Frontal cortex (tissue), 4 donors: Measurements from ENCODE around the gene THAP11. TPM values are rescaled to one million over a fixed set of nuclear protein-coding genes. Genes with fewer than 3 reads are reported as not detected.

ENCODE experiments used
- DNase-seq, 2 donors: peaks; one replicate each; pipeline ENCODE4 v3.0.0; 2012; ENCODE audit warnings: low spot score in 2 of 2
- FAIRE-seq: peaks from 2 replicates; lab custom pipeline; 2012; peaks lifted over from hg19 to GRCh38; lab: Jason Lieb, UNC
- small RNA-seq: library from RNA; depleted of rRNA; stranded (forward); fragments of <200 nt; gene quantifications from one replicate; pipeline ENCODE3, GENCODE V24; 2014
- total RNA-seq: library from RNA; depleted of rRNA; stranded (reverse); fragments of >200 nt; gene quantifications from one replicate; pipeline ENCODE4 v1.2.3, GENCODE V29; 2014
- donor health status: control.
- donor health status: control.
- donor health status: control.

THAP11 gene
- total RNA-seq, 1 donor from 2014 or later: 26.5 TPM

DNA sequence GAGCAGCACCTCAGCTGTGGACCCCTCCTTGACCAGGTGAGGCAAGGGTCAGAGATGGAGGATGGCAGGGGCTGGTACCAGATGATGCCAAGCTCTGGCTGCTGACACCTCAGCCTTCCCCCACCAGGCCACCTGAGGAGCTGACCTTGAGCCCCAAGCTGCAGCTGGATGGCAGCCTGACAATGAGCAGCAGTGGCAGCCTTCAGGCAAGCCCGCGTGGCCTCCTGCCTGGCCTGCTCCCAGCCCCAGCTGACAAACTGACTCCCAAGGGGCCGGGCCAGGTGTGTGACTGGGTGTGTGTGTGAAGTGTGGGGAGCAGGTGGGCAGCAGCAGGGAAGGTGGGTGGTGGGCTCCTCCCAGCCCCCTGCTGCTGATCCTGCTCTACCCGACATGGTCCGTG is 37.8 kb downstream of the THAP11 start:
- DNase-seq (no peak), FAIRE-seq (no peak)

DNA sequence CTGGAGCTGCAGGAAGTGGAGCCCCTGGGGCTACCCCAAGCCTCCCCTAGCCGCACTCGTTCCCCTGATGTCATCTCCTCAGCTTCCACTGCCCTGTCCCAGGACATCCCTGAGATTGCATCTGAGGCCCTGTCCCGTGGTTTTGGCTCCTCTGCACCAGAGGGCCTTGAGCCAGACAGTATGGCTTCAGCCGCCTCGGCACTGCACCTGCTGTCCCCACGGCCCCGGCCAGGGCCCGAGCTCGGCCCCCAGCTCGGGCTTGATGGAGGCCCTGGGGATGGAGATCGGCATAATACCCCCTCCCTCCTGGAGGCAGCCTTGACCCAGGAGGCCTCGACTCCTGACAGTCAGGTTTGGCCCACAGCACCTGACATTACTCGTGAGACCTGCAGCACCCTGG is 38.5 kb downstream of the THAP11 start:
- DNase-seq (no peak), FAIRE-seq (no peak)

DNA sequence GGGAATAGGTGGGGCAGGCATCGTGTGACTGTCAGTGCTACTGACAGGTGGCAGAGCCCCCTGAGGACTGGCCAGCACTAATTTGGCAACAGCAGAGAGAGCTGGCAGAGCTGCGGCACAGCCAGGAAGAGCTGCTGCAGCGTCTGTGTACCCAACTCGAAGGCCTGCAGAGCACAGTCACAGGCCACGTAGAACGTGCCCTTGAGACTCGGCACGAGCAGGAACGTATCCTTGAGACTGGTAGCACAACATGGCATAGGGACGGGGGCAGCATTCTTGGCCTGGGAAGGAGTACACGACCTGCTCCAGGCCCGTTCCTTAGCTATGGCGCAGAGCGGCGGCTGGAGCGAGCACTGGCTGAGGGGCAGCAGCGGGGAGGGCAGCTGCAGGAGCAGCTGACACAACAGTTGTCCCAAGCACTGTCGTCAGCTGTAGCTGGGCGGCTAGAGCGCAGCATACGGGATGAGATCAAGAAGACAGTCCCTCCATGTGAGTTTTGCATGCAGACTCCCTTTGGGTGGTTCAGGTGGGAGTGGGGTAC is 39.6 kb downstream of the THAP11 start:
- DNase-seq: peak; percentile 51 to 70
- FAIRE-seq: no peak

DNA sequence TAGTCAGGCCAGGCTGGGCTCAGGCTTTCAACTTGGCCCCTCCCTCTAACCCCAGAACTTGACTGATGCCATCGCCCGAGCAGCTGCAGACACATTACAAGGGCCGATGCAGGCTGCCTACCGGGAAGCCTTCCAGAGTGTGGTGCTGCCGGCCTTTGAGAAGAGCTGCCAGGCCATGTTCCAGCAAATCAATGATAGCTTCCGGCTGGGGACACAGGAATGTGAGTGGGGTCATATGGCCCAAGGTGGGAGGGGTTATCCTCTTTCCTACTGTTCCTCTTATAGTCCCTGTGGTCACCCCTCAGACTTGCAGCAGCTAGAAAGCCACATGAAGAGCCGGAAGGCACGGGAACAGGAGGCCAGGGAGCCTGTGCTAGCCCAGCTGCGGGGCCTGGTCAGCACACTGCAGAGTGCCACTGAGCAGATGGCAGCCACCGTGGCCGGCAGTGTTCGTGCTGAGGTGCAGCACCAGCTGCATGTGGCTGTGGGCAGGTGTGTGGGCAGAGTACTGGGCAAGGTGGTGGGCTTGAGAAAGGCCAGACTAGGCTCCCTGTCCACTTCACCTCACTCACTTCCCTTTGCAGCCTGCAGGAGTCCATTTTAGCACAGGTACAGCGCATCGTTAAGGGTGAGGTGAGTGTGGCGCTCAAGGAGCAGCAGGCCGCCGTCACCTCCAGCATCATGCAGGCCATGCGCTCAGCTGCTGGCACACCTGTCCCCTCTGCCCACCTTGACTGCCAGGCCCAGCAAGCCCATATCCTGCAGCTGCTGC is 40.4 kb downstream of the THAP11 start:
- FAIRE-seq (no peak), DNase-seq (peak; percentile 53 to 83)

DNA sequence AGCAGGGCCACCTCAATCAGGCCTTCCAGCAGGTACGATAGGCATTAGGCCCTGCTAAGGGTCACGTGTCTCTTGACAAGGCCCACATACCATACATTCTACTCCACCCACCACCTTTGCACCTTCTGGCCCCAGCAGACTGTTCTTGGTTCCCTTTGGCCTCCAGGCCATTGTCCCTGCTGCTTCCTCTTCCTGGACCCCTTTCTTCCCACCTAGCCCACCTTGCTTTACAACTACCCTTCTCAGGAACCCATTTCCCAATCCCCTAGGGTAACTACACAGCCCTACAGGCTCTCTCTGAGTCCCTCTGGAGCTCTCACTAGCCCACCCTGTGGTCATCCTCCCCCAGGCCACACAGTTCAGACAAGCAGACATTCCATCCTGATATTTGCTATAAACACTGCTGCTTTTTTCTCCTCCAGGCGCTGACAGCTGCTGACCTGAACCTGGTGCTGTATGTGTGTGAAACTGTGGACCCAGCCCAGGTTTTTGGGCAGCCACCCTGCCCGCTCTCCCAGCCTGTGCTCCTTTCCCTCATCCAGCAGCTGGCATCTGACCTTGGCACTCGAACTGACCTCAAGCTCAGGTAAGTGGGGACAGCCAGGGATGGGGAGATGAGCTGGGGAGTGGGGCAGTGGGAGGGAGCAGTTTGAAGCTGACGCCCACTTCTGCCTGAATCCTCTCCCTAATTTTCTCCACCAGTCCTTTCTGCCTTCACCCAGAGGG is 41.2 kb downstream of the THAP11 start:
- no peak for FAIRE-seq

DNA sequence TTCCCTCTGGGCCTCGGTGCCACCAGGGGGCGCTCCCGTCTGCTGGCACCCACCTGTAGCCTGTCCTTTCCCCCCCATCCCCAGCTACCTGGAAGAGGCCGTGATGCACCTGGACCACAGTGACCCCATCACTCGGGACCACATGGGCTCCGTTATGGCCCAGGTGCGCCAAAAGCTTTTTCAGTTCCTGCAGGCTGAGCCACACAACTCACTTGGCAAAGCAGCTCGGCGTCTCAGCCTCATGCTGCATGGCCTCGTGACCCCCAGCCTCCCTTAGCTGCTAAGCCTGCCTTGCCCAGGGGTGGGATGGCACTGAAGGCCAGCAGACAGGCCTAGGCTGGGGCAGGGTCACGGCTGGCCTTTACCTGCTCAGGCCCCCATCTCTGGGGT is 41.7 kb downstream of the THAP11 start:
- DNase-seq (peak; percentile 71 to 79), FAIRE-seq (no peak)

More for the DNA sequence above, 41.2 kb downstream of the THAP11 start:
- DNase-seq: no peak

DNA sequence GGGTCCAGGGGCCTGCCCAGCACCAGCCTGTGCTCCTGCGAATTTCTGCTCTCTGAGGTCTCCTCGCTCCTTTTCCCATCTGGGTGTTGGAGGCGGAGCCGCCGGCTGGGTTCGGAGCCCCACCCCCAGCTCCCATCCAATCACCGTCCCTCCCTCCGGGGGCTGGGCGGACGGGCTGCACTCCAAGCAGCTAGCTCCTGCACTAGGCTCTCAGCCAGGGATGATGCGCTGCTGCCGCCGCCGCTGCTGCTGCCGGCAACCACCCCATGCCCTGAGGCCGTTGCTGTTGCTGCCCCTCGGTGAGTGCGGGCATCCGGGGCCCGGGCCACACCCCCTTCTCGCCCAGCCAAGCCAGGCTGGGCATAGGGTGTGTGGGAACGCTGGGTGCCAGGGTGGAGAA is 42.6 kb downstream of the THAP11 start, which contains the start of gene NRN1L:
TSS of gene NRN1L (plus strand) at position 202 of the 400 bp plus-strand sequence. CDS start at position 221, 19 bp downstream.
- DNase-seq: peak; percentile 83 to 94
- no peak for FAIRE-seq

DNA sequence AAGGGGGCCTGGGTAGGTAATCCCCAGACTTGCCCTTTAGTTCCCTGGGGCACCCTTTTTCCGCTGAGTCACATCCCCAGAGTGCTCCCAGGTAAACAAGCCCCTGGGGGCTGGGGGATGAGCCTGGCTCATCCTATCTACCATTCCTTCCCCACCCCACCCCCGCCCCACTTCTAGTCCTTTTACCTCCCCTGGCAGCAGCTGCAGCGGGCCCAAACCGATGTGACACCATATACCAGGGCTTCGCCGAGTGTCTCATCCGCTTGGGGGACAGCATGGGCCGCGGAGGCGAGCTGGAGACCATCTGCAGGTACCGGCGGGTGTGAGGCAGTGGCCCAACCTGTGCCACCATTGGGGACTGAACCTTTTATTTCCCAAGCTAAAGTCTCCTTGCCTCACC is 43.4 kb downstream of the THAP11 start:
- DNase-seq: no peak
- FAIRE-seq: no peak

DNA sequence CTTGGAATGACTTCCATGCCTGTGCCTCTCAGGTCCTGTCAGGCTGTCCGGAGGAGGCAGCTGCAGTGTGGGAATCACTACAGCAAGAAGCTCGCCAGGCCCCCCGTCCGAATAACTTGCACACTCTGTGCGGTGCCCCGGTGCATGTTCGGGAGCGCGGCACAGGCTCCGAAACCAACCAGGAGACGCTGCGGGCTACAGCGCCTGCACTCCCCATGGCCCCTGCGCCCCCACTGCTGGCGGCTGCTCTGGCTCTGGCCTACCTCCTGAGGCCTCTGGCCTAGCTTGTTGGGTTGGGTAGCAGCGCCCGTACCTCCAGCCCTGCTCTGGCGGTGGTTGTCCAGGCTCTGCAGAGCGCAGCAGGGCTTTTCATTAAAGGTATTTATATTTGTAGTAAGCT is 43.9 kb downstream of the THAP11 start:
- DNase-seq (no peak), FAIRE-seq (no peak)

DNA sequence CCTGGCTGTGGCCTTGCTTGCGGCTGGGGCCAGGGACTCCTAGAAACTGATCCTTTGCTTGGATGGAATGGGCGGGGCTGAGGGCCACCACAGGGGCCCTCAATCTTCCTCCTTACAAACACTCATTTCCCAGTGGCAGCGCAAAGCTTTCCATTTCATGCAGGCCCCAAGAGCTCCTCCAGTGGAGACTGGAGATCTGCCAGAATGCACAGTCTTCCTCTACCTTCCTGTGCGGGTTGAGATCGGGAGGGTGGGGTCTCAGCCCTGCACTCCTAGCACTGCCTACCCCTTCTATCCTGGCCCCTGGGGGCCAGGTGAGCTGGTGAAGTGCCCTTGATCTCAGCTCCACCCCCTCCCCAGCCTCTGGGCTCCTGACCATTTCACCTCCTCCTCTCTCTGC is 44.3 kb downstream of the THAP11 start:
- FAIRE-seq: no peak

DNA sequence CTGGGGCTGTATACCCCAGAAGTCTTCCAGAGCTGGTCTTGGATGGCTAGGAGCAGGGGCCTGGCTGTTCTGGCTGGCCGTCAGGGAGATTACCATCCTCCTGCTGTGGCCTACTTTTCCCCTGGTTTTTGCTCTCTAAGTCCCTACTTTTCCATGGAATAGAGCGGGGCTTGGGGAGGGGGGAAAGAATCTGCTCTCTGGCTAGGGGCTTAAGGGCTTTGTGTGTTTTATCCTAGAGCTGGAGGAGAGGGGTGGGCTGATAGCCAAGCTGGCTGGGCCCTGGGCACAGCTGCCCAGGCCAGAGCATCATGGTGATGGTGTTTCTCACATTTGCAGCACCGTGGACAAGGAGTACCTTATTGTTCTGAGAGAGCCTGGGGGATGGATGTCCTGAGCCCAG is 46.2 kb downstream of the THAP11 start:
- no peak for FAIRE-seq
- no peak for DNase-seq

More for the DNA sequence above, 44.3 kb downstream of the THAP11 start:
- no peak for DNase-seq

DNA sequence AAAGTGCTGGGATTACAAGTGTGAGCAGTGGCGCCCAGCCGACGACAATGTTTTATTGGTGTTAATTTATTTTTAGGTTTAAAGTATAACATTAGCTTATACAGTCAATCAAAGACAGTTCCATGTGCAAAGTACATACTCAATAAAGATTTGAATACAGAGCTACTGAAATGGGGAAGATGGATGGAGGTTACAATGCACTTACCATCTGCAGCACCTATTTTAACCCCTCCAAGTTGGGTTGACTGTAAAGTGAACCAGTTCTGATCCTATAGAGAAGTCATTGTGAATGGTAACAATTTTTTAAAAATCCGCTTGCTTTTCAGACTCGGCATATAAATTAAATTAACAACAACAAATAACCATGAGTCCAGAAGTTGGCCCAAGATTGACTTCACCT is 50.3 kb downstream of the THAP11 start:
- no peak for DNase-seq
- no peak for FAIRE-seq

DNA sequence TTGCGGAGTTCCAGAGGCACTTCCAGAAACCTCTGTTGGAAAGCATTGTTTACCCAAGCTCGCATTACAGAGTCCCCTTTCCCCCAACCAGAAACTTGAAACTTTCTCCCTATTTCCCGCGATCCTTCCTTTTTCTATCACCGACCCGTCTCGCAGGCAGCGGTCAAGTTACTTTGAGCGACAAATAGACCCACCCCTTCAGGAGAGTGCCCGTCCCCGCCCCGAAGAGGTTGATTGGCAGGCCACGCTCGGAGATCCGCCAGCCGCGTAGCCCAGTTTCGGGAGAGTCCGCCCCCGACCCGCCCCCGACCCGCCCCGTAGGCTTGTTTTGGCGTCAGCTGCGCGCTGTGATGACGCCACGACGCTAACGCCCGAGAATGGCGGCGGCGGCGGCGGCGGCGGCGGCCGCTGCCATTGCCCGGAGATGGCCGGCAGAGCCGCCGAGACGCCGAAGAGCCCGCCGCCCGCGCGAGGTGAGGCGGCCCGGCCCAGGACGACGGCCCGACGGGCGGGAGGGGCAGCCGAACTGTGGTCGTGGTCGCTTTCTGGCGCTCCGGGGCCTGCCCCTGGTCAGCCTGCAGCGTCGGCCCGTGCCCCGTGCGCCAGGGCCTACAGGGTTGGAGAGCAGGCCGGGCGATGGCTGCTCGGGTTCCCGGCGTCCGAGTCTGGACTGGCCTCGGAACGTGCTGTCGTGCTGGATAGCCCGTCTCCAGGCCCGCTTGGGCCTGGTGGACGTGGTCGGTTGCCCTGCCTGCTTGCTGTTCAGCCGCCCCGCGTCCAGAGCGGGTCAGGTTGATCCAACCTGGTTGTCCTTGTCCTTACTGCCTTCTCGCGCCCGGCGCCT is 51.0 kb downstream of the THAP11 start, which contains the start of gene PSKH1:
TSS of gene PSKH1 (plus strand) at position 356 of the 844 bp plus-strand sequence. CDS start 15,496 bp downstream, outside the sequence.
- peak; percentile 99 to 100 for DNase-seq
- FAIRE-seq: no peak

Small RNA genes lying within 50 kb of the gene (small RNA-seq; reads per million reads assigned to genes)
- gene AC040162.2 (not detected), gene NRN1L (not detected)

Other genes with a start within 250 kb of the THAP11 start
- gene CARMIL2, start 197.2 kb upstream of the THAP11 start, total RNA-seq: 2.4 TPM
- 24.9 TPM for gene ACD, start 182.1 kb upstream of the THAP11 start, total RNA-seq
- 9.4 TPM for gene PARD6A, start 181.4 kb upstream of the THAP11 start, total RNA-seq
- 9.4 TPM for gene ENKD1, start 175.6 kb upstream of the THAP11 start, total RNA-seq
- 2.0 TPM for gene C16orf86, start 175.5 kb upstream of the THAP11 start, total RNA-seq
- gene GFOD2, start 123.0 kb upstream of the THAP11 start, total RNA-seq: 57.9 TPM
- gene RANBP10, start 35.8 kb upstream of the THAP11 start, total RNA-seq: 3.7 TPM
- 4.5 TPM for gene TSNAXIP1, start 35.4 kb upstream of the THAP11 start, total RNA-seq
- 70.9 TPM for gene NUTF2, start 4.6 kb downstream of the THAP11 start, total RNA-seq
- gene CENPT, start 5.4 kb downstream of the THAP11 start, total RNA-seq: 25.3 TPM
- 64.0 TPM for gene EDC4, start 30.7 kb downstream of the THAP11 start, total RNA-seq
- gene NRN1L, start 42.6 kb downstream of the THAP11 start, total RNA-seq: not detected
- gene PSKH1, start 50.9 kb downstream of the THAP11 start, total RNA-seq: 6.5 TPM
- 2.0 TPM for gene CTRL, start 89.5 kb downstream of the THAP11 start, total RNA-seq
- gene PSMB10, start 94.5 kb downstream of the THAP11 start, total RNA-seq: 13.0 TPM
- gene LCAT, start 101.8 kb downstream of the THAP11 start, total RNA-seq: 0.82 TPM
- gene SLC12A4, start 126.3 kb downstream of the THAP11 start, total RNA-seq: 6.5 TPM
- not detected for gene DPEP3, start 138.2 kb downstream of the THAP11 start, total RNA-seq
- 0.82 TPM for gene DPEP2, start 157.2 kb downstream of the THAP11 start, total RNA-seq
- not detected for gene DPEP2NB, start 173.6 kb downstream of the THAP11 start, total RNA-seq
- gene DDX28, start 180.9 kb downstream of the THAP11 start, total RNA-seq: 13.5 TPM
- 11.0 TPM for gene DUS2, start 181.0 kb downstream of the THAP11 start, total RNA-seq
- 21.6 TPM for gene NFATC3, start 243.1 kb downstream of the THAP11 start, total RNA-seq